GM12873 (cell line): ENCODE measurements around the gene MB.

Experiments
- TF ChIP-seq, protein P1 (sequence below): IDR thresholded peaks from 2 replicates; pipeline ENCODE4 v1.5.1; 2012; ENCODE audit warnings: low read depth, mild to moderate bottlenecking, moderate library complexity, low read length, control low read depth; ENCODE audit not compliant: insufficient read depth; ENCODE audit errors: missing control alignments

Gene MB

DNA sequence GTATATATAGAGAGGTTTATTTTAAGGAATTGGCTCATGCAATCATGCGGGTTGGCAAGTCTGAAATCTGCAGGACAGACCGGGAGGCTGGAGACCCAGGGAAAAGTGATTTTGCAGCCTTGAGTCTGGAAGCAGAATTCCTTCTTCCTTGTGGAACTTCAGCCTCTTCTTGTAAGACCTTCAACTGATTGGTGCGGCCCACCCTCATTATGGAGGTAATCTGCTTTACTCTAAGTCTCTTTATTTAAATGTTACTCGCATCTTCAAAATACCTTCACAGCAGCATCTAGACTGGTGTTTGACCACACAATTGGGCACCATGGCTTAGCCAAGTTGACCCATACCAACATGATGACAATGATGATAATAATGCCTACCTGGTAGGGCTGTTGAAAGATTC, 17.8 kb downstream of the MB start:
- TF ChIP-seq, protein P1, sequence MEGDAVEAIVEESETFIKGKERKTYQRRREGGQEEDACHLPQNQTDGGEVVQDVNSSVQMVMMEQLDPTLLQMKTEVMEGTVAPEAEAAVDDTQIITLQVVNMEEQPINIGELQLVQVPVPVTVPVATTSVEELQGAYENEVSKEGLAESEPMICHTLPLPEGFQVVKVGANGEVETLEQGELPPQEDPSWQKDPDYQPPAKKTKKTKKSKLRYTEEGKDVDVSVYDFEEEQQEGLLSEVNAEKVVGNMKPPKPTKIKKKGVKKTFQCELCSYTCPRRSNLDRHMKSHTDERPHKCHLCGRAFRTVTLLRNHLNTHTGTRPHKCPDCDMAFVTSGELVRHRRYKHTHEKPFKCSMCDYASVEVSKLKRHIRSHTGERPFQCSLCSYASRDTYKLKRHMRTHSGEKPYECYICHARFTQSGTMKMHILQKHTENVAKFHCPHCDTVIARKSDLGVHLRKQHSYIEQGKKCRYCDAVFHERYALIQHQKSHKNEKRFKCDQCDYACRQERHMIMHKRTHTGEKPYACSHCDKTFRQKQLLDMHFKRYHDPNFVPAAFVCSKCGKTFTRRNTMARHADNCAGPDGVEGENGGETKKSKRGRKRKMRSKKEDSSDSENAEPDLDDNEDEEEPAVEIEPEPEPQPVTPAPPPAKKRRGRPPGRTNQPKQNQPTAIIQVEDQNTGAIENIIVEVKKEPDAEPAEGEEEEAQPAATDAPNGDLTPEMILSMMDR: no peak

DNA sequence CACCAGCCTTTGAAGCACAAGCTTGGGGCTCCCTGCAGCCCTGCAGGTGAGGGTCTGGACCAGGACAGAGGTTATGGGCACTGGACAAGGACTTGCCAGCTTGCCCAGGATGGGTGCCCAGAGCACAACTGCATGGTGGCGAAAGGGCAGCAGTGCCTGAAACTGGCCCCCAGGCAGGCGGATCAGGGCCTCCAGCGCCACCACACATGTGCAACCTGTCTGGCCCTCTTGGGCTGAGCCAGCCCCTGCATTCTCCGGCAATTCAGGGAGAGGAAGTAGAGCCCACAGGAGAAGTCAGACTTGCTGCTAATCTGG, 18.8 kb downstream of the MB start:
- TF ChIP-seq, protein P1: no peak

DNA sequence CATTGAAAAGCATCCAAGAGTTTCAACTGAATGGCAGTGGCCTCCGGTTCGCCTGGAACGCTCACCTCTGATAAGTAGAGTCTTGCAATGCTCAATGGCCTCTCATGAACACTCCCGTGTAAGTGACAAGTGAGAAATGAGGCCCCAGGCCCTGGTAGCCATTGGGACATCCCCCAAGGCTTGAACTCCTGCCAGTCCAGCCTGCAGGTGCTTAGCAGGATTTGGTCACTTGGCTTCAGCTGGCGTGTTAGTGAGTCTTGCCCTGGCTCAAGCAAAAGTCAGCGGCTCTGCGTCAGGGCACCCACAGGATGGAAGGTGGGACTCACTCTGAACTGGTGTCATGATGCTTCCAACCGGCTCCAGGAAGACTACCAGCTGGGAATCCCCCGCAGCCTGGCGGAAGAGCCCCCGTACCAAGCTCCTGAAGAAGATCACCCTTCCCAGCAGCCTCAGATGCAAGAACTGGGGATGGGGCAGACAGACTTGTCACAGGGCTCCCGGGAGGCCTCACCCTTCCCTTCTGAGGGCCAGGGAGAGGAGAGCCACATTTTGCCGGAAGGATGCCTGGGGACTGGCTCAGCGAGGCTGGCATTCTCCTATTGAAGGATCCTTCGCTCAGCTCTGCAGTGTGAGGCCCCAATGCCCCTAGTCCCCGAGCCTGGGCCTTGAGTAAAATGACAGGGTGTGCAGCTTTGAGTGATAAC, 19.3 kb downstream of the MB start:
- TF ChIP-seq, protein P1: no peak

DNA sequence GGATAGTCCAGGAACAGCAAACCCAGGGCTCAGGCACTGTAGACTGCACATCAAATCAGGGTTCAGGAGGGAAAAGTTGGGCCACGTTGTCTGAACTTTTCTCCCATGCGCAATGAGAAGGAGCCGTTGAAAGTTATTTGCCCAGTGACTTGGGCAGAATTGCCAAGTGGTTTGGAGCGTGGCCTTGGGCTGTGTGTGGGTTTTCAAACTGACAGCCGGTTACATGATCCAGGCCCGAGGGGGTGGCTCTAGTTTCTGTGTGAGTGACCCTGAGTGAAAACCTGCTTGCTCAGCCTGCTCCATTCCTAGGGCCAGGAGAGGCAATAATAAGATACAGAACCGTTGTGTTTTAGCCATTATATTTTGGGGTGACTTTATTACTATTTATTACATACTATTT, 20.3 kb downstream of the MB start:
- TF ChIP-seq, protein P1: no peak

DNA sequence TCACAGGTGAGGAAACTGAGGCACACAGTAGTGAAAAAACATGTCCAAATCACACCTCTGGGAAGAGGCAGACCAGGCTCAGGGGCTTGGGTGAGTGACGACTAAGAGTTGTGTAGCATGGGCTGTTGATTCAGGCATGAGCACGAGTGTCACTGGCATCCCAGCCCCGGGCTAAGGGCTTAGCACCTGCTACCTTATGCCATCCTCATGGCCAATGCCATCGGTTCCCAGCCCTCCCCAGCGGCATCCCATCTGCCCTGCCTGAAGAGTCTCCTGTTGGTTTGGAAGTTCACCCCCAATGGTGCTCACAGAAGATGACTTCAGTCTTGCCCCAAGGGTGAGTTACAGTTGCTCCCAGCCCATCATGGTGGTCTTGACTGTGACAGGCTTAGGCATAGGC, 22.4 kb downstream of the MB start:
- TF ChIP-seq, protein P1: no peak

DNA sequence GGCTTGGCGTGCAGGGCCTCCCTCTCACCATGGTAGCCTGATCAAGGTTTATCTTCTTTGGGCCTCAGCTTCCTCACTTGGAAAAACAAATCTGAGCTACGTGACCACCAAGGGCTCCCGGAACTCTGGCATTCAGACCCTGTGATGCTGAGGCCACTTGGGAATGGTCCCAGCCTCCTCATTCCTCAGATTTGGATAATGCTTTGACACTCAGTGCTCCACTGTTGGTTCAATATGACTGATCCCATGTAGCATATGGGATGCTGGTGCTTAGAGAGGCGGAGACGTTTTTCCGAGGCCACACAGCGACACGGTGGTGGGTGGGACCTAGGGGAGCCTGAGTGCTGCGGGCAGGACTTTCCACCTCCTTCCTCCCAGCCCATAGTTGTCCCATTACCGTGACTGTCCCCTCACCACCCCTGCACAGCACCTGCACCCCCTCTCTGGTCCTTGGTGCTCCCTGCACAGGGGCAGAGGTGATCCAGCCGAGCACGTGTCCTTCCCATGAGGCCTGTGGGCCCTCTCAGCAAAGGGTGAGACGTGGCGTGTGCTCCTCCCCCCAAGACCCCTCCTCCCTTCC, 23.1 kb downstream of the MB start:
- TF ChIP-seq, protein P1: no peak

DNA sequence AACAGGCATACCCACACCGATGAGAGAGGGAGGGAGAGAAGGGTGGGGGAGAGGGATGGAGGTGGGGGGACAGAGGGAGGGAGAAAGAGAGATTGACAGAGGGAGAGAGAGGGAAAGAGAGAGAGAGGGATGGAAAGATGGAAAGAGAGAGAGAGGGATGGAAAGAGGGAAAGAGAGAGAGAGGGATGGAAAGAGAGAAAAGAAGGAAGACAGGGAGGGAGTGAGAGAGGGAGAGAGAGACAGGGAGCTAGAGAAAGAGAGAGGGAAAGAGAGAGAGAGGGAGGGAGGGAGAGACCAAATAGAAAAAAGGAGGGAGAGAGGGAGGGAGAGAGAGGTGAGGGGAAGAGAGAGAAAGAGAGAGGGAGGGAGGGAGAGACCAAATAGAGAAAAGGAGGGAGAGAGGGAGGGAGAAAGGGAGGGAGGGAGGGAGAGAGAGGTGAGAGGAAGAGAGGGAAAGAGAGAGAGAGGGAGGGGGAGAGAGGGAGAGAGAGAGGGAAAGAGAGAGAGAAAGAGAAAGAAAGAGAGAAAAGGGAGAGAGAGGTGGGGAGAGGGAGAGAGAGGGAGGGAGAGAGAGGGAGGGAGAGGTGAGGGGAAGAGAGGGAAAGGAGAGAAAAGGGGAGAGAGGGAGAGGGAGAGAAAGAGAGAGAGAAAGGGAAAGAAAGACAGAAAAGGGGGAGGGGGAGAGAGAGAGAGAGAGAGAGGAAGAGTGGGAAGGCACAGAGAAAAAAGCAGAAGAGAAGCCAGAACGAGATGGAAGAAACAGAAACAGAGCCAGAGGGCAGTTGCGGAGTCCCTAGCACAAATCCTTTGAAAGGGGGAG, 23.8 kb downstream of the MB start:
- TF ChIP-seq, protein P1: no peak
